Upper lobe of left lung (tissue), 4 donors: ENCODE data around the gene ALKBH7.

Experiments used
- CTCF ChIP-seq, 6 experiments: fragments of 450-650 bp in 4 of 6; fragments of 200-600 bp in 2 of 6; sonication (generic) in 2 of 6; IDR thresholded peaks; one replicate each; pipeline ENCODE4 v1.5.1; 2016 to 2019; ENCODE audit warnings: antibody characterized with exemption in 6 of 6
- EP300 ChIP-seq, 4 donors: sonication (generic); formaldehyde crosslinking; IDR thresholded peaks; one replicate each; pipeline ENCODE4 v1.5.1; 2017; ENCODE audit warnings: antibody characterized with exemption in 4 of 4, control low read depth in 2 of 4
- POLR2A ChIP-seq, 4 donors: fragments of 450-650 bp; IDR thresholded peaks; one replicate each; pipeline ENCODE4 v1.5.1; 2016 to 2017; ENCODE audit warnings: antibody characterized with exemption in 4 of 4, mild to moderate bottlenecking in 2 of 4
- POLR2AphosphoS5 ChIP-seq, 2 donors: sonication (generic); formaldehyde crosslinking; IDR thresholded peaks; one replicate each; pipeline ENCODE4 v1.5.1; 2017; ENCODE audit warnings: antibody characterized with exemption in 2 of 2

GRCh38 chr19:6379744-6380143 is 7.2 kb downstream of the ALKBH7 start:
- TF ChIP-seq POLR2A (IDR thresholded peaks at IDR 0.05) (no peak), CTCF (IDR thresholded peaks at IDR 0.05) (no peak), EP300 (IDR thresholded peaks at IDR 0.05) (no peak), POLR2AphosphoS5 (IDR thresholded peaks at IDR 0.05) (no peak)
